ENCODE measurements around the gene BABAM2. TPM values are rescaled to one million over a fixed set of nuclear protein-coding genes. Genes with fewer than 3 reads are reported as not detected.

Gene BABAM2
- polyA plus RNA-seq, 3 donors: 11.1 to 23.9 (median 20.6) TPM

DNA sequence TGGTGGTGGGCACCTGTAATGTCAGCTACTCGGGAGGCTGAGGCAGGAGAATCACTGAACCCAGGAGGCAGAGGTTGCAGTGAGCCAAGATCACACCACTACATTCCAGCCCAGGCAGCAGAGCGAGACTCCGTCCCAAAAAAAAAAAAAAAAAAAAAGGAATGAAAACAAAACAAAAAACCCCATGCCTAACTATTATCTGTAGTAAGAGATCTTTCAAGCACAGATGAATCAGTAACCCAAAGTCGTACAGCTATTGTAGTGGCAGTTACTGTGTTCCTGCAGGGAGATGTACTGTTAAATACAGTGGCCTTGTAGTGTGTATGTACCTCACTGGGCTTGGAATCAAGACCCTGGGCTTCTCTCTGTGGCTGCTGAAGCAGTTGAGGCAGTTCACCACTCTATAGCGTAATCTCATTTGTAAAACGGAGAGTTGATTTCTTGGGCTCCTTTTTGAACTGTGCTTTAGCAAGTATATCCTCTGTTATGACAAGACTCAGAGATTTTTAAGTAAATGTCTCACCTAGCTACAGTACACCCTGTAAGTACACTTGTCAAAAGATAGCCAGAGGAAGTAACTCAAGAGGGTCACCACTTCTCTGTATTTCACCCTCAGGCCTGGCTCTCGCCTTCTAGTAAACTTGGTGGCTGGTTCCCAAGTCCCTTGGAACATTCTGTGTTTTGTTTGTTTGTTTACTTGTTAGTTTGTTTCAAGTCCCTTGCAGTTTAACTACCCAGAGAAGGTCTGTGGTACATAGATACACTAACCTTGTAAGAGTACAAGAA is 392.5 kb downstream of the BABAM2 start:
- 95 to 98% (median 96%) methylated on average over 7 of the region's 7 CpGs for WGBS, 3 donors
- H3K27ac ChIP-seq (ENCODE audit: low read depth, low read length): no peak overlapping the region

DNA sequence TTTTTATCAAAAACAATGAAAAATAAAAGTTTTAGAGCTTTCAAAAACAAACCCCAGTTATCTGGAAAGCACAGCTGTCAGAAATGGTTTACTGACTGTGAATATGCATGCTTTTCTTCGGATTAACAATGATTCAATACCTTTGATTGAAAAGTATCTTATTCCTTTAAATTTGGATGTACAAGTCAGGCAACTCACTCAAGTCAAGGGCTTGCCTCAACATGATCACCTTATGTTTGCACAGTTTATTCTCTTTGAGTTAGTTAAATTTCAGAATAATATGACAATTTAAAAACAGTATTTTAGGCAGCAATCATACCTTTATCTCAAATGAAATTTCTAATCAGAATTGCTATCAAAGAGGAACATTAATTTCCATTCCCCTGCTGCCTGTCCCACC is 393.3 kb downstream of the BABAM2 start:
- H3K27ac ChIP-seq (ENCODE audit: low read depth, low read length): no peak overlapping the region
- WGBS, 3 donors: 90 to 100% (median 93%) methylated on average over 1 of the region's 1 CpG

DNA sequence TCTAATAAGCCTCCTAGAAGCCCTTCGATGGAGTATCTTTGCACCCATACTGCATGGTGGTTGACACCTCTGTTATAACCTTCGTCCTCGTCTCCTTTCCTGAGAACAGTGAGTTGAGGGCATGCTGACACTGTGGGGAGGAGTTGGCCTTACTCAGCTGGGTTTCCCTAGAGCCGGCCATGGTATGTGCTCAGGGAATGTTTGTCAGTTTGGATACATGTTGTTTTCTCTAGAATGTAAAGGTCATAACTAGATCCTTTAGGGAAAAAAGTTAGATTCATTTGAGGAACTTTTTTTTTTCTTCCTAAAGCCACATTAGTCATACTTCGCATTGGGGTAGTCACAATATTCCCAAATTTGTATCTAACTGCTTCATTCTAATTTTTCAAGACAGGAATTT is 396.1 kb downstream of the BABAM2 start:
- H3K27ac ChIP-seq (ENCODE audit: low read depth, low read length): no peak overlapping the region

DNA sequence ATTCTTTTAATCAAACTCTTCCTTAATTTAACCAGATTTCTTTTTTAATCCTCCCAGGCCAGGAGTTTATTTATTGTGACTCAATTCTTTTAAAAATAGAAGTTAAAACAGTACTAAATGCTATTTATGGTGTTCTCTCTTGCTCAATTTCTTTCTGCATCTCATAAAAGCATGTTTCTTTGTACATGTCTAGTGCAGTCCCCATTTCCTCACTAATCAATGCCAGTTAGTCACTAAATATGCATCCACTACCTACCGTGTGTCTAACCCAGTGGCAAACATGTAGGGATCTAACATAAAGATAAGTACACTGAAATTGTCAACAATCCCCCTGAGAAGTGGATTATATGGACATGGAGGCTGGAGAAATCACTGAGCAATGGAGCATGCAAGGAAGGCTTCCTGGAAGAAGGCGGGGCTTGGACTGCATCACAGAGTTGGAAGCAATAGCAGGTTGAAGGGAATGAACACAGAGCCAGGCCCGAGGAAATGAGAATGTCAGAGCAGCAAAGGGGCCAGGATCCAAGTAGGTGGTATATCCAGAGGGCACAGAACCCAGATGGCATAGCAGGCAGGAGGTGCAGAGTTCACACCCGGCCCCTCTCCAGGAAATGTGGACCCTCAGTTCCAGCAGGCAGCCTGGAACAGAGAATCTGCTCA is 396.9 kb downstream of the BABAM2 start:
- WGBS, 3 donors: 77 to 82% (median 79%) methylated on average over 4 of the region's 4 CpGs
- no peak overlapping the region for H3K27ac ChIP-seq (ENCODE audit: low read depth, low read length)

More for the DNA sequence above, 396.1 kb downstream of the BABAM2 start:
- 82 to 89% (median 83%) methylated on average over 5 of the region's 5 CpGs for WGBS, 3 donors

DNA sequence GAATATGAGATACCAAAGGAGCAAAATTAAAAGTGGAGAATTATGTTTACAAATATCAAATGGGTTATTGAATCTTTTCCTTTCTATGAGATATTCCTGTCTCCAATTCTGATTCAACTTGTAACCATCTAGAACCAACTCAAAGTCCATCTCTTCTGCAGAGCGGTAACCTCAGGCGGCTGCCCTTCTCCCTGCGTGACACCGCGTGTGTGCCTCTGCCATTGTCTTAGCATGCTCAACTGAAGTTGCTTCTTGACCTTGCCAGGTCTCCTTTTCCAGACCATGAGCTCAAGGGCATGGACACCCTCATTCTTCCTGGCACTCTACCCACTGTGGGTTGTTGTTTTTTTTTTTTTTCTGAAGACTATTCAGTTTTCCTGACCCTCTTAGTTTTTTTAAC is 398.1 kb downstream of the BABAM2 start:
- 96 to 100% (median 99%) methylated on average over 5 of the region's 5 CpGs for WGBS, 3 donors
- H3K27ac ChIP-seq (ENCODE audit: low read depth, low read length): no peak overlapping the region

DNA sequence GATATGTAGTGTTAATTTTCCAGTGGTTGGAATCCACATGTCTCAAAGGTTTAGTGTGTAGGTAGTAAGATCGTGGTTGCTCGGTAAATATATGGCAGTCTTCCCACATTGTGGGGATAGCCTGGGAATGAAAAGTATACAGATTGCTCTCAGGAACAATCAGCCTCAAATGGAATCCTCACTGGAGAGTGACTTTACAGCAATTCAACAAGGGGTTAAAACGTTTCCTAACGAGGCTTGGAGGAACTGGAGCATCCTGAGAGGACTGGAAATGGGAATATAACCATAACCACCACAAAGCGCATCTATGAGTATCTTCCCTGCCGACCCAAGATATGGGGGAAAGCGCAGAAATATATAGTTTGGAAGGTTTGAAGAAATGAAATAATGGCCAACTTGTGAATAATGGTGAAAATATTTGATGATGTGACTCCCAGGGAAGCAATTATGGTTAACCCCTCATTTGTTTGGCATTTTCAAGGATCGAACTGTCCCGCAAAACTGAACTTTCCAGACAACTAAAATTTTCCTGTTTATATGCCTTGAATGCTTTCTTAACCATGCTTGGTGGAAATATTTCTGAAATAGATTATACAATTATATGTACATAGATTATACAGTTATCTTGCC is 401.4 kb downstream of the BABAM2 start:
- H3K27ac ChIP-seq (ENCODE audit: low read depth, low read length): no peak overlapping the region
- WGBS, 3 donors: 83 to 90% (median 89%) methylated on average over 9 of the region's 9 CpGs

DNA sequence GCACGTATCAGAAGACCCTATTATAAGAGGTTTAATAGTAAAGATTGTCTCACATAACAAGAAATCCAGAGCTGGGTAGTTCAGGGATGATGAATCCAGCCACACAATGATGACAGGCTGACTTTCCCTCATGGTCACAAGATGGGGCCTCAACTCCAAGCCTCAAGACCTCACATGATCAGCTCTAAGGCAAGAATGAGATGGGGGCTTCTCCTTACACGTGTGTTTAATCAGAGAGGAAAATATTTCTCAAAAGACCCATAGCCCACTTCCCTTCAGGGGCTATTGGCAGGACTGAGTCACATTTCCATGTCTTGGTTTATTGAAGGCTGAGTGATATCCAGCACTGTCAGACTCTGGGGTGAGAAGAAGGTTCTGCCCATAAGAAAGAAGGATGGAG is 402.0 kb downstream of the BABAM2 start:
- no peak overlapping the region for H3K27ac ChIP-seq (ENCODE audit: low read depth, low read length)
- WGBS, 3 donors: 79 to 88% (median 84%) methylated on average over 2 of the region's 2 CpGs

DNA sequence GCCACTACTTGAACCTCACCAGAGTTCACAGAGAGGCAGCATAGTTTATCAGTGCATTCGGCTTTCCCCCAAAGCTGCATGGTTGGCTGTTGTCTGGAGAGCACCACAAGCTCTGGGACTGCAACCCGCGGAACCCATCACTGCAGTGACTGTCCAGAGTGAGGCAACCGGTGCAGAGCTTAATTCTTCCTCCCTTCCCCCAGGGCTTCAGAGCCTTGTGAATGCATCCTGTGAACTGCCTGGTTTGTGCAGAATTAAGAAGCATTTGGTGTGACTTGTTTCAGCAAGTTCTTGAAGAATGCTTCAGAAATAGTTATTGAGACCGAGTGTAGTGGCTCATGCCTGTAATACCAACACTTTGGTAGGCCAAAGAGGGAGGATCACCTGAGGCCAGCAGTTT is 402.9 kb downstream of the BABAM2 start:
- 73 to 83% (median 76%) methylated on average over 5 of the region's 5 CpGs for WGBS, 3 donors
- no peak overlapping the region for H3K27ac ChIP-seq (ENCODE audit: low read depth, low read length)

DNA sequence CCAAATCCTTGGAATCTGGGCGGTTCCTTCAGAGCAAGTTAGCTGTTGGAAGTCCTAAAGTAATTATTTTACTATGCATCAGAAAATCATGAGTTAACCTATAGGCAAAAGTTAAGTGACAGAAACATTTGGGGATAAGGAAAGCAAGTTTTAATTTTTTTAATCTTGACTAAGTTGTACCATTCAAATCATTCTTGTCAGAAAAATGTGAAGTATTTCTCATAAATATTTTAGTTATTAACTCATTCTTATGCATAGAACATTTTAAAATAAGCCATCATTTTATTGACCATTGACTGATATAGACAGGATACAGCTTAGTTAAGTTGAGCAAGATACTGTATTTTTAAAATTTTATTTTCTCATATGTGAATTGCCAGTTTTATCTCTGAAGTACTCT is 403.9 kb downstream of the BABAM2 start:
- 89 to 95% (median 94%) methylated on average over 1 of the region's 1 CpG for WGBS, 3 donors
- H3K27ac ChIP-seq (ENCODE audit: low read depth, low read length): no peak overlapping the region

DNA sequence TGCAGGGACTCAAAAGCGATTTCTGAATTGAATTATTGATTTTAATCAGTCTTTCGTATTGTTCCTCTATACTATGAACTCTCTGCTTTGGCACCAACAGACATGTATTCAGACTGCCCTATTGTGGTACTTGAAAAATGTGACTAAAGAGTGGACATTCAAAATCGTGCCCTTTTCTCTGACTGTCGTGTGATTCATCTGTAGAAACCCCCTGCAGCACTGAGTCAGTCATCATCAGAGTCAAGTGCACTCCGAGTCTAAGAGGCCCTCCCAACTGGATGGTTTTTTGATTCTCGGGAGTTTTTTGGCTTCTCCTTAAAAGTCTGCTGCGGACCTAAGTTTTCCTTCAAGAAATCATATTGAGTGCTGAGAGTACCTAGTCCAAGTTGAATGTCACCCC is 405.7 kb downstream of the BABAM2 start:
- no peak overlapping the region for H3K27ac ChIP-seq (ENCODE audit: low read depth, low read length)
- 92 to 97% (median 94%) methylated on average over 7 of the region's 7 CpGs for WGBS, 3 donors

DNA sequence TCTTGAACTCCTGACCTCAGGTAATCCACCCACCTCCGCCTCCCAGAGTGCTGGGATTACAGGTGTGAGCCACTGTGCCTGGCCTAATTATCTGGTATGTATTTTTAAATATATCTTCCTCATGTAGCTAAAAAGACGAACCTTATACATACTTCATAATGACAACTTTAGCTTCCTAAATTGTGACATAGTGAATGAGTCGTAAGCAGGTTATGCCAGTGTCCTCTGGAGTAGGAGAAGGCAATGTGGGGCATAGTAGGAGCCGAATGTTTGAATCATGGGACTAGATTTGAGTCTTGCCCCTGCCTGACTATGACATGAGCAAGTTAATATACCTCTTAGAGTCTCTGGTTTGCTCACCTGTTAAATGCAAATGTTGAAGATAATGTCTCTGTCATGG is 406.4 kb downstream of the BABAM2 start:
- no peak overlapping the region for H3K27ac ChIP-seq (ENCODE audit: low read depth, low read length)
- 92 to 96% (median 93%) methylated on average over 4 of the region's 4 CpGs for WGBS, 3 donors

DNA sequence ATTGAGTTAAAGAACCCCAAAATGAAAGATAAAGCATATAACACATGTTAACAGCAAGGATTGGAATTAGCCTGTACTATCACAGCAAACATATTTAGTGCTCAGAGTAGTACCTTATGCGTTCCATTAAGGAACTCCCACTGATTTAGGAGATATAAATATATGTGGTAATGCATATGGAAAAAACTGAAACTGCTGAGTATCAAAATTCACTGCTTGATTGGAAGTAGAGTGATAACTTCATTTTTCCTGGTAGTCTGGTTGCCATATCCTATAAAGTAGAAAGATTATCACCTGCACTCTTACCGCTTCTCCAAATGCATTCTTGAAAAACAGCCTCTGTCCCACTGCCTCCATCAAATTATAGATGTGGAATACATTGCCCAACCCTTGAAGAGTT is 407.0 kb downstream of the BABAM2 start:
- H3K27ac ChIP-seq (ENCODE audit: low read depth, low read length): no peak overlapping the region
- 93 to 99% (median 97%) methylated on average over 2 of the region's 2 CpGs for WGBS, 3 donors

DNA sequence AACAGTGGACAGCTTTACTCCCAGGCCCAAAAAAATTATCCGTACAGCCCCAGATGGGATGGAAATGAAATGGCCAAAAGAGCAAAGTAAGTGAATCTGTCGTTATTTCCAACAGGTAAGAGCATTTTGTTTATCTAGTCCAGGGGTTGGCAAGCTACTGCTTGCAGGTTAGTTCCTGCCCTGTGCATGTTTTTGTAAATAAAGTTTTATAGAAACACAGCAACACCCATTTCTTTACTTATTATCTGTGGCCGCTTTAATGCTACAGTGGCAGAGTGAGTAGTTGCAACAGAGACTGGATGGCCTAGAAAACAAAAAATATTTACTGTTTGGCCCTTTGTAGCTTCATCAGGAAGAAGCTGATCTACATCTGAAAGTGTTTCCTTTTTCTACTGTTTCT is 407.9 kb downstream of the BABAM2 start:
- 88 to 91% (median 91%) methylated on average over 3 of the region's 3 CpGs for WGBS, 3 donors

DNA sequence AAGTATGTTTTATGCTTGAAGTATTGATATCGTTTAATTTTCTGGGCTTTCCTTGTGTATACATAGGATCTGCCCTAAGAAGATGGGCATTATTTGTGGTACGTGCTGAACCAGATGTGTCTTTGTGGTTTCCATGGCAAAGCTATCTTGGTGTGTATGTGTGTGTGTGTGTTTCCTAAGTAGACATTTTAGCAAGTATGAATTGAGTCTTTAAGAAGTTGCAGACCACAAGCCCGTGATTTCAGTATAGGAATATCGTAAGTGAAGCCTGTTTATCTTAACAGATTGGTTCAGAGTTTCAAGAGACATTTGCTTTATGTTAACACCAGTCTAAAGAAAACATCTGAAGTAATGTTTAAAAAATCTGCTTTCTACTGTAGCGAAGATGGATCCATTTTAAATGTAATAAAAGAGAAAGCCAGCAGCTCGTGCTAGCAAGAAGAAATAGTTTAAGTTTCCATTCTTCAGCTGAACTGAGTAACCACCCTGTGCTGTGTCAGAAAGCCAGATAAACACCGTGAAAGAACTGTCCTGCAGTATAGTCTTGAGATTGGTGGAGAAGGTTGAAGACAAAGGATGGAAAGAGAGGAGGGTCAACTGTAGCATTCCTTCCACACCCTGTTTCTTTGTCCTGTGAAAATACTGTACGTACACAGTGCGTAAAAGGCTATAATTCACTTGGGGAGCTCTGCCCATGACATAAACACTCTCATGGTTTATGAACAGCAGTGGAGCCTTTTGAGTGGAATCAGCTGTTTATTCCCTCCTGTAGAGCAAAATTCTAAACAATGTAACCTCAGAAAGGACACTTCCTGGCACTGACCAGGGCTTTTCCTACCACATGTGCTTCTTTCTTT is 410.2 kb downstream of the BABAM2 start:
- H3K27ac ChIP-seq (ENCODE audit: low read depth, low read length): no peak overlapping the region
- 79 to 86% (median 81%) methylated on average over 9 of the region's 9 CpGs for WGBS, 3 donors

More for the DNA sequence above, 407.9 kb downstream of the BABAM2 start:
- no peak overlapping the region for H3K27ac ChIP-seq (ENCODE audit: low read depth, low read length)

DNA sequence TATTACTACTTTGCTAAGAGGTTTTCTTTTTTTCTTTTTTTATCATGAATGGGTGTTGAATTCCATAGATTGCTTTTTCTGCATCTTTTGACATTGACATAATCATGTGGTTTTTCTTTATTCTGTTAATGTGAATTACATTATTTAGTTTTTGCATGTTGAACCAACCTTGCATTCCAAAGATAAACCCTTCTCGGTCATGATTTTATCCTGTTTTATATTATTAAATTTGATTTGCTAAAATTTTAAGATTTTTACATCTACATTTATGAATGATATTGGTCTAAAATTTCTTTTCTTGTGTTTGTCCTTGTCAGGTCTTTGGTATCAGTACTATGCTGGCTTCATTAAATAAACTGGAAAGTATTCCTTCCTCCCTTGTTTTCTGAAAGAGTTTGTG is 414.7 kb downstream of the BABAM2 start:
- no peak overlapping the region for H3K27ac ChIP-seq (ENCODE audit: low read depth, low read length)
- 95 to 100% (median 97%) methylated on average over 1 of the region's 1 CpG for WGBS, 3 donors

DNA sequence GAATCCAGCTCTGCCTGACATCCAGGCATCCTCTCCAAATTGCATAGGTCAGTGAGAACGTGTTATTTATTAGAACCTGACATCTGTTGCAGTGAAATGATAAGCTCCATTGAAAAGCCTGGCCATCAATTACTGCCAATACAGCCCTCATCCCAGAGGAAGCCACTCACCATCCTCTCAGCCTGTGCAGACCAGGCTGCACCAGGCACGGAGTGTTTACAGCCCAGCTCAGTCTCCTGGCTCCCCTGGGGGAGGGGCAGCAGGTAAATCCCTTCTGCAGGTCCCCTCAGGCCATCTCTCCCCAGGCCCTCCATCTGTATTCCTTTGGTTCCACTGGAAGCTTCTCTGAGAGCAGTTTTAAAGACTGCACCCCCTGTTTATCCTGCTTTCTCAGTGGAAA is 419.6 kb downstream of the BABAM2 start:
- no peak overlapping the region for H3K27ac ChIP-seq (ENCODE audit: low read depth, low read length)
- WGBS, 3 donors: 72 to 87% (median 84%) methylated on average over 2 of the region's 2 CpGs

DNA sequence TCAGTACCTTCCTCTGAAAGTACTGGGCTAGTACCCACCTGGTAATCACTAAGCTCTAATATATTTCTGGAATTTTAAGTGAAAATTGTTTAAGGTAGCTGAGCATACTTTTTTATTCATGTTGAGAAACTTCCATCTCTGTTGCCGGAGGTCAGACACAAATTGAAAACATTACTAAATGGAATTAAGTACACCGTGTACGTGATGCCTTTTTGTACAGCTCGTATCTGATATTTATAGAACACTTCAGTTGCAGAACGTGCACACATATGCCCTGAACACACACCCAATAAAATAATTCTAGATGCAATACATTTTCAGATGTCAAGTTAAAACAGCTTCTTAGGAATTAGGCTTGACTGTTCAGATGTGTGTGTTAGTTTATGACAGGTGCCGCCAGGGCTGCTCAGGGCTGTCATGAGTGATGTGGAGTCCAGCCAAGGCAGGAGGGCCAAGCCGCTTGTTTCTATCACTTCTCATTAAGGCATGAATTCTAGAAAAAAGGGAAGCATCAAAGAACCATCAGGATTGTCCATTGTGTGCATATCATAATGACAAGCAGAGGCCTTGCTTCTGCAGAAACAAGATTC is 421.2 kb downstream of the BABAM2 start:
- H3K27ac ChIP-seq (ENCODE audit: low read depth, low read length): no peak overlapping the region
- WGBS, 3 donors: 84 to 90% (median 85%) methylated on average over 7 of the region's 7 CpGs

Data from adipose tissue (tissue), 3 donors.